ENCODE measurements around the gene C17orf107.

The C17orf107 gene

GRCh38 chr17:4950075-4950745 is 50.9 kb downstream of the C17orf107 start:
- peak; percentile 60 for DNase-seq (ENCODE audit: low spot score)

DNA sequence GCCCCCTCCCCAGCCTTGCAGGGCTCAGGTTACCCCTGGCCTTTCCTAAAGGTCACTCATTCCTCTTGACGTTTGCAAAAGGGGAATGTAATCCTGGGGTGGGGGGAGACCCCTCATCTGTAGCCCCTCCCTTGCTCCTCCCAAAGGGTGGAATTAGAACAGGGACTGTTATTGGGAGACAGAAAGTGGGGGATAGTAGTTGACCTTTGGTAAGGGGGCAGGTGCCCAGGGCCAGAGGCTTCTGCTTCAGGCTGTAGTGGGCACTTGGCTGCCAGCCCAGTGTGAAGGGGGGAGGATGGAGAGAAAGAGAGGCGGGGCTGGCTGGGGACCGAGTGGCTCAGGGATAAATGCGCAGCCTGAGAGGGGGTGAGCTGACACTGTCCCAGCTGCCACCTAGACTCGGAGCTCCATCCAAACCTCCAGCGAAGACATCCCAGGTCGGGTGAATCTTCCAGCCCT is 51.4 kb downstream of the C17orf107 start, which contains the start of gene ENO3:
ENO3 (plus strand) TSS at position 374 of the 459 bp plus-strand sequence. CDS start 711 bp downstream, outside the sequence.
- no peak for DNase-seq (ENCODE audit: low spot score)

- DNase-seq (ENCODE audit: low spot score) = no peak
Observed at GRCh38 chr17:4951486-4951885, 52.1 kb downstream of the C17orf107 start.
